Nephron (organoid): ENCODE measurements around the gene AP2M1.

Experiments
- H3K27ac Mint-ChIP-seq, 3 experiments: 2 replicates each; pipeline ENCODE4 v1.8.0; 2020; ENCODE audit warnings: mixed read lengths in 3 of 3, mild to moderate bottlenecking in 2 of 3, moderate library complexity in 1 of 3
- H3K27me3 Mint-ChIP-seq: 2 replicates; pipeline ENCODE4 v1.8.0; 2021; ENCODE audit warnings: low read depth, mild to moderate bottlenecking, moderate library complexity, mixed read lengths
- H3K36me3 Mint-ChIP-seq: 2 replicates; pipeline ENCODE4 v1.8.0; 2020; ENCODE audit warnings: low read depth, mixed read lengths
- H3K4me1 Mint-ChIP-seq: 2 replicates; pipeline ENCODE4 v1.8.0; 2020; ENCODE audit warnings: mixed read lengths
- H3K4me3 Mint-ChIP-seq, 3 experiments: 2 replicates each; pipeline ENCODE4 v1.8.0; 2020; ENCODE audit warnings: mild to moderate bottlenecking in 3 of 3, mixed read lengths in 3 of 3, moderate library complexity in 2 of 3
- H3K9me3 Mint-ChIP-seq: 2 replicates; pipeline ENCODE4 v1.8.0; 2020; ENCODE audit warnings: mixed read lengths
- CTCF ChIP-seq, 3 experiments: fragments of 200-600 bp; sonication (generic); IDR thresholded peaks; one replicate each; pipeline ENCODE4 v1.5.0; 2021; ENCODE audit warnings: antibody characterized with exemption in 3 of 3; ENCODE audit not compliant: unreplicated experiment in 3 of 3

AP2M1 gene

GRCh38 chr3:184184546-184185230 is 10.0 kb downstream of the AP2M1 start:
- Mint-ChIP-seq H3K27ac (peak overlapping the region; percentile 80 to 96 (median 93)), H3K4me1 (peaks cover 29% of the 10 kb centered on the region), H3K4me3 (peak overlapping the region; percentile 98 to 100 (median 98)), H3K36me3 (peaks cover 70% of the 10 kb centered on the region), H3K27me3 (no peaks in the 10 kb centered on the region), H3K9me3 (no peaks in the 10 kb centered on the region)
- TF ChIP-seq CTCF (IDR thresholded peaks at IDR 0.05; ENCODE audit: unreplicated experiment in 3 of 3) = no peak

GRCh38 chr3:184185461-184186183 is 11.0 kb downstream of the AP2M1 start:
- H3K4me3 Mint-ChIP-seq = peak overlapping the region; percentile 98 to 100 (median 98)
- TF ChIP-seq CTCF (IDR thresholded peaks at IDR 0.05; ENCODE audit: unreplicated experiment in 3 of 3) = no peak
- H3K27ac Mint-ChIP-seq = peak overlapping the region; percentile 80 to 96 (median 93)
- peaks cover 68% of the 10 kb centered on the region for H3K36me3 Mint-ChIP-seq
- H3K27me3 Mint-ChIP-seq = no peaks in the 10 kb centered on the region
- H3K9me3 Mint-ChIP-seq = no peaks in the 10 kb centered on the region
- H3K4me1 Mint-ChIP-seq = peaks cover 29% of the 10 kb centered on the region

- TF ChIP-seq CTCF (IDR thresholded peaks at IDR 0.05; ENCODE audit: unreplicated experiment in 3 of 3) = no peak
- peaks cover 65% of the 10 kb centered on the region for H3K36me3 Mint-ChIP-seq
- no peaks in the 10 kb centered on the region for H3K9me3 Mint-ChIP-seq
- peak within 1 kb of the TSS; percentile 80 to 96 (median 93) for H3K27ac Mint-ChIP-seq
- H3K4me3 Mint-ChIP-seq = peak within 1 kb of the TSS; percentile 98 to 100 (median 98)
- no peaks in the 10 kb centered on the region for H3K27me3 Mint-ChIP-seq
- H3K4me1 Mint-ChIP-seq = peaks cover 29% of the 10 kb centered on the region
Measured at GRCh38 chr3:184186184-184186901, 11.7 kb downstream of the AP2M1 start, which contains the start of gene ABCF3. Gene ABCF3 (plus strand): TSS chr3:184186199. CDS start chr3:184186208, 9 bp downstream.

GRCh38 chr3:184186902-184187207 is 12.2 kb downstream of the AP2M1 start:
- peak overlapping the region in 2 of 3 experiments; percentile 23 to 80 for H3K27ac Mint-ChIP-seq
- peaks cover 60% of the 10 kb centered on the region for H3K36me3 Mint-ChIP-seq
- no peaks in the 10 kb centered on the region for H3K9me3 Mint-ChIP-seq
- no peak for TF ChIP-seq CTCF (IDR thresholded peaks at IDR 0.05; ENCODE audit: unreplicated experiment in 3 of 3)
- peak overlapping the region; percentile 98 to 100 (median 98) for H3K4me3 Mint-ChIP-seq
- peaks cover 29% of the 10 kb centered on the region for H3K4me1 Mint-ChIP-seq
- H3K27me3 Mint-ChIP-seq = no peaks in the 10 kb centered on the region

- Mint-ChIP-seq H3K9me3 (no peaks in the 10 kb centered on the region), H3K27ac (no peak overlapping the region), H3K4me1 (peaks cover 29% of the 10 kb centered on the region), H3K27me3 (no peaks in the 10 kb centered on the region), H3K36me3 (peaks cover 61% of the 10 kb centered on the region), H3K4me3 (peak overlapping the region; percentile 65 to 100 (median 98))
- TF ChIP-seq CTCF (IDR thresholded peaks at IDR 0.05; ENCODE audit: unreplicated experiment in 3 of 3) = no peak
Measured at GRCh38 chr3:184188080-184188479, 13.4 kb downstream of the AP2M1 start.
